Hematopoietic multipotent progenitor cell treated with erythropoietin and hydrocortisone succinate and interleukin-3 and kit ligand, for 15 days (in vitro differentiated cells): Measurements from ENCODE around the gene AP2A2.

Experiments used
- DNase-seq: peaks from one replicate; pipeline ENCODE4 v3.0.0-alpha.2; 2015; ENCODE audit warnings: low spot score

Gene AP2A2

DNA sequence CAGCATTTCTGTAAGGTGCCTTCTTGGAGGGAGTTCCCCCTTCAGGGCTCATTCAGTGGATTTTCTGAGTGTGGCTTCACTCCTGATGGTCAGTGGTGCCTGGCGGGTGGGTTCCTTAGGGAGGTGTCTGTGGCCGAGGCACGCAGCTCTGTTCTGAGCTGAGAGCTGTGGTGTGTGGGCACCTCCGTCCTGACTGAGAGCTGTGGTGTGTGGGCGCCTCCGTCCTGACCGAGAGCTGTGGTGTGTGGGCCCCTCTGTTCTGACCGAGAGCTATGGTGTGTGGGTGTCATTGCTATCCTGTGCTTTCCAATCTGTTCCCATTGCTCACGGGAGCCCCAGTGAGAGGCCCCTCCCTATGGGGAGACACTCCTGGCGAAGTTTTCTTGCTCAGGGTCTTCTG, 71.0 kb downstream of the AP2A2 start:
- no peak for DNase-seq

DNA sequence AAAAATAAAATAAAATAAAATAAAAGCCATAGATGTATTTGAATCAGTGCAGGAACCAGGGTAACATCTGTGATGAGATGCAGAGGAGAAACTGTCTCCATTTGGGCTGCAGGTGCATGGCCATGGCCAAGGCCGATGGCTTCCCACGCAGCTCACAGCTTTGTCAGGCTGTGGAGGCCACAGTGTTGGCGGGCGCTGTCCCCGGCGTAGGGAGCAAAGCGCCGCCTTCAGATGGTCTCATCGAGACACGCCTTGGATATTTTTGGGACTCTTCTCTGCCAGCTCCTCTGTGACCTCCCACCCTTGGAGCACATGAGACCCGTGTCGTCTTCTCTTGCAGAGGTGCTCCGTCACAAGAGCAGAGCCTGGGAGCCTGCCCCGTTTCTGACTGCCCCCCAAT, 72.2 kb downstream of the AP2A2 start:
- no peak for DNase-seq

- DNase-seq = no peak
These were observed 73.3 kb downstream of the AP2A2 start for GRCh38 chr11:999009-999408.

DNA sequence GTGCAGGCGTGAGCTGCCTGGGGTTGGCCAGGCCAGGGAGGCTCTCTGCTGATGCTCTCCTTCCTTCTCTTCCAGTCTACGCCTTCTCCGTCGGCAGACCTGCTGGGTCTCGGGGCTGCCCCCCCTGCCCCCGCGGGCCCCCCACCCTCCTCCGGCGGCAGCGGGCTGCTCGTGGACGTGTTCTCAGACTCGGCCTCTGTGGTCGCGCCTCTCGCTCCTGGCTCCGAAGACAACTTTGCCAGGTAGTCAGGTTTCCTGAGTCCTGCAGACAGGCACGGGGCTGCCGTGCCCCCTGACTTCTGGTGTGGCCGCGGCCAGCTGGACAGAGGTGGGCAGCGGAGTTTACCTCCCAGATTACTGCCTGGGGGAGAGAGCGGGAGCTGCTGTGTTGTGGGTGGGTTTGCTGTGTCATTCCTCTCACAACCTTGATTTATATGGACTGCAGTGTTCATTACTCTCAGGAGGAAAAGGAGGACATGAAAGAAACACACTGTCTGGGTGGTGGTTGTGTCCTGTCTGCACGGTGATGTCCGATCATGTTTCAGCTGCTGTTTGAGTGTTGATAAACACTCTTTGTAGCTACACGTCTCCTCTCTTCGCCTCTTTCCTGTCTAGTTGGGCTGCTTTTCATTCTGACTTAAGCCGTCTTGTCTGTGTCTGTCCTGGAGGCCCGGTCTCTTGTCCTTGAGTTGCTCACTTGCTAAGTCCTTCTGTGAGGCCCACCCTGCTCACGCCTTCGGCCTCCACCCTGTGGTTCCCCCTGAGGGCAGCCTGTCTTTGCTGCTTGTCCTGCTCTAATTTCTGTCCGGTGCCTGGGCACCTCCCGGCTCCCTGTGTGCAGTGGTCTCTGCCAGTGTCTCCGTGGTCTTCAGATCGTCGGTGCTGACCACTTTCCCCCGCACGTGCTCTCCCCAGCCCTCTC, 74.9 kb downstream of the AP2A2 start:
- no peak for DNase-seq

DNA sequence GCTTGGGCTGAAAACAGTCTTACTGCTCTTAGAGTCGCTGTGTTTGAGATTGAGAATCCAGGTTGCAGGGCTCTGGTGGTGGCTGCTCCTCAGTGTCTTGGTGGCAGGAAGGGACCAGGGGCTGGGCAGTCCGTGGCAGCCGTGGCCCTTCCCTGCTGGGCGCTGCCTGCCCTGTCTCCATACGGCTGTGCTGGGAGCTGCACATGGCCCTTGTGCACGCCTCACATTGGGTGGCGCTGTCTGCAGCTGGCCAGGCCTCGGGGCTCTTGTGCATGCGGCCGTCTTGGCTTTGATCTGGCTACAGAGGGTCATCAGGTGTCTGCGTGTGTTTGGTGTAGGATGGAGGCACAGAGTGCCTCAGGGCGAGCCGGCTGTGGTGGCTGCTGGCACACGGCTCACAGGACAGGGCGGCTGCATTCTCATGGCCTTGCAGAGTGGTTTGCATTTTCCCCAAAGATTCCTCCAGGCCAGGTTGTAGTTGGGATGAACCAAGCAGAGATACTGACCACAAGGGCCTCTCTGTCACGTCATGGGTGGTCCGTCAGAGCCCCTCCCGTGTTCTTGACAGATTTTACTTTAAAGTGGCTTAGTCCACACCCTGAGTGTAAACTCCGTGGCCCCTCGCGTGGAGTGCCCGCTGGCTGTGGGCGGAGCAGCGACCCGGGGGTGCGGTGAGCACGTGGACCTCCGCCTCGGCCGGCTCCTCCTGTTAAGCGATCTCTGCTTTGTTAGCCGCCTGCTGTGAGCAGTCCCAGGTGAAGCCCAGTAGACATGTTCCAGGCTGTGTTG, 76.1 kb downstream of the AP2A2 start:
- no peak for DNase-seq

DNA sequence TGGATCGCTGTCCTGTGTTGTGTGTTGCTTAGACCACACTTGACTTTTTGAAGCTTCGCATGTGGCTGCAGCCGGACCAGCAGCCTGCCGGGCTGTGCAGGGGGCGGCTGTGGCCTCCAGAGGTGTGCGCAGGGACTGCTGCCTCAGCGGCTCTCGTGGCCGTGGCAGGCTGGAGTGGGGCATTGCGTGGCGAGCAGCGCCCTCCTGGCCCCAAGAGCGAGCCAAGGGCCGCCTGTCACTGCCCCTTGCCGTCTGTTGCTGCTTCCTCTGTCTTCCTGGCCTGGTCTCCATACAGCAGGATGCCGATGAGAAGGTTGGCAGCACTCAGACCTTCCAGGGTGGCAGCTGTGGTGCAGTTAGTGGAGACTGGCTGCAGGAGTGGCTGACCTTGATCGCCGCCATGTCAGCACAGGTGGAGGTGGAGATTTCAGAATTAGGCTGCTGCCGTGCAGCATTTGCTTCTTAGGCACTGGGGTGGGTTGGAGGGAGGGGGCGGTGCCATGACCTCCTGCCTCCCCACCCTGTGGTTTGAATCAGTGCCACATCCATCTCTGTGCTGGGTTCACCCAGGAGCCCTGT, 76.8 kb downstream of the AP2A2 start:
- DNase-seq = no peak

- DNase-seq = no peak
These were observed 77.5 kb downstream of the AP2A2 start for GRCh38 chr11:1003159-1003558.

GRCh38 chr11:1005928-1006327, 80.3 kb downstream of the AP2A2 start:
- DNase-seq = no peak

DNA sequence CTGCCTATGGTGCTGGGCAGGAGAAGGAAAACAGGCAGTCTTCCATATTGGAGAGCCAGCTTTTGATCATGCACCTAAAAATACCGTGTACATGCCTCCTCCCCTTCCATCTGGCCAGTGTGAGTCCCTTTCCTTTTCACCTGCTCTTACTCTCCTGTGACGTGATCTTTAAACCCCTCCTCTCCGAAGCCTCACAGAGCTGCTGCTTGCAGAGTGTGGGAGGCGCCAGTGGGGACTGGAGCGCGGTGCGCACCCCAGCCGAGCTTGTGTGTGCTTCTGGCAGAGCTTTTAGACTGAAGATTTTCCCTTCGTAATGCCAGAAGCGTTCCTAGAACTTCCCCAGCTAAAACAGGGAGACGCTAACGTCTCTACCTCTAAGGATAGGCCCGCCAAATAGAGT, 81.1 kb downstream of the AP2A2 start:
- DNase-seq = no peak

DNA sequence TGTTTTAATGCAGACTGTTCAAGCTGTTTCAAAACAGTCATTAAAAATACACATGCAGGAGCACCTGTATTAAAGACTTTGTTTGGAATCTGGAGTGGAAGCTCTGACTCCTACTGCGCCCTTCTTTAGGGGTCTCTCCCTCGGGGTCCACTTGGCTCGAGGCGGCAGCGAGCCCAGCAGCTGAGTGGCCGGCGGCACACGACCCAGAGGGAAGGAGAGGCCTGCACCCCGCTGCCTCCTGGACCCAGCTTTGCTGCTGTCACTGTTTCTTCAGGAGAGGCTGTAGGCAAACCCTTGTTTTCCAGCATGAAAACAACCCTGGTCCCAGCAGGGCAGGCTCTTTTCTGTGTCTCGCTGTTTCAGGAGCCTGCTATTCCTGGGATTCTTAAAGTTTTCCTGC, 81.6 kb downstream of the AP2A2 start:
- DNase-seq = no peak

GRCh38 chr11:1008001-1008802, 82.5 kb downstream of the AP2A2 start:
- no peak for DNase-seq

- DNase-seq = no peak
These were observed 83.1 kb downstream of the AP2A2 start for GRCh38 chr11:1008803-1009145.

- DNase-seq = no peak
These were observed 83.7 kb downstream of the AP2A2 start for GRCh38 chr11:1009371-1009770.

GRCh38 chr11:1009991-1010390, 84.3 kb downstream of the AP2A2 start:
- no peak for DNase-seq

DNA sequence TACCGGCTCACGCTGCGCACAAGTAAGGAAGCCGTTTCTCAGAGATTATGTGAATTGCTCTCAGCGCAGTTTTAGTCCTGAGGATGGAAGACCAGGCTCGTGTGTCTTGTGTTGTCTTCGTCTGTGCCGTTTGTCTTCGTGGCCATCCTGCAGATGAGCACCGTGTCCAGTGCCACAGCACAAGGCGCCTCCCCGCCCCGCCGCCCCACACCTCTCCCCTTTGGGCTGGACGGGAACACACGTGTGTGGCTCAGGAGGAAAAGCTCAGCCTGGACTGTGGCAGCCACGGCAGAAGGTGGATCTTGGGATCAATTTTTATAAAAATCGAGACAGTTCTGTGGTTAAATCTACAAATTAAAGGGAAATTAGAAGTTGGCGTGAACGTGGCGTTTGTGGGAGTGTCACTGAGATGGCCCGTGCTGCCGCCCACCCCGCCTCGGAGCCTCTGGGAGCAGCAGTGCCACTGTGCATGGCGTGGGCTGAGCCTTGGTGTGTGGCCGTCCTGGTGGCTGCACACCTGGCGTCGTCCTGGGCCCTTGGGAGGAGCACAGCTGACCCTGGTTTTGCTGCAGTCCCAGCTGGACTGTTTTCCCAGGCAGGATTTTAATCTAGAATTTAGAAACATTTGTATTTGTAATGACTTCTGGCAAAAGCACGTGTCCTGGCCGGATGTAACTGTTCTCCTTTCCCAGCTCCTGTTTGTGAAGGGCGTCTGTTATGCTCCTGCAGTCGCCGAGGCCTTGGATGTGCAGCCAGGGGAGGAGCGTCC, 85.1 kb downstream of the AP2A2 start:
- DNase-seq = no peak

DNA sequence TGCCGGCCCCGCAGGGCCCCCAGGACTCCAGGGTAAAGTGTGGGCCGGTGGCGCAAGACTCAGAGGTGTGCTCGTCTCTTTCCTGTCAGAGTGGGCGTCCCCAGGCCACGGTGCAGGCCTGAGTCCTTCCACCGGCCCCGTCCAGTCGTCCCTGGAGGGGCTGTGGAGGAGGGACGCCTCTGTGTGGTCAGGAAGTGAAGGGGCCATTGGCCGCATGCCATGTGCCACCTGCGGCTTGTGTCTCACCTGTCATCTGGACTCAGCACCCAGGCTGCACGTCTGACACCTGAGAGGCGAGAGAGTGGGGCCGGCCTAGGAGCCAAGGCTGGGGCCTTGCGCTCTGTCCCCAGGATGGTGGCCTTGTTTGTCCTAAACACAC, 85.6 kb downstream of the AP2A2 start:
- DNase-seq = no peak

DNA sequence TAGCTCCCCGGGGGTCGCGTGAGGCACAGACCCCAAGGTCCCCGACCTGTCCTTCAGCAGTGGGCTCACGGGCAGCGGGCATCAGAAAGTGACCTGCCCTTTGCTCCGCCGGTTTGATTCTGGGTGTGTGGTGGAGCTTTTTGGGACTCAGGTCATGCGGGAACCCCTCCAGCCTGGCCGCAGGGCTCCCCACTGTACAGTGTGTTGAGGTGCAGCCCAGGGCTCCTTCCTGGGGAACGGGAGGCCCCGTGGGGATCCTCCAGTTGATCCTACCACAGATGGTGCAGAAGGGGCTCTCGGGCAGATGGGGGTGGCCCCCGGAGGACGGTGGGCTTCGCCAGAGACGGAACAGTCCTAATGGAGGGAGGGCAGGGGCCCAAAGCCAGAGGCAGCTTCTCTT, 86.6 kb downstream of the AP2A2 start:
- no peak for DNase-seq

DNA sequence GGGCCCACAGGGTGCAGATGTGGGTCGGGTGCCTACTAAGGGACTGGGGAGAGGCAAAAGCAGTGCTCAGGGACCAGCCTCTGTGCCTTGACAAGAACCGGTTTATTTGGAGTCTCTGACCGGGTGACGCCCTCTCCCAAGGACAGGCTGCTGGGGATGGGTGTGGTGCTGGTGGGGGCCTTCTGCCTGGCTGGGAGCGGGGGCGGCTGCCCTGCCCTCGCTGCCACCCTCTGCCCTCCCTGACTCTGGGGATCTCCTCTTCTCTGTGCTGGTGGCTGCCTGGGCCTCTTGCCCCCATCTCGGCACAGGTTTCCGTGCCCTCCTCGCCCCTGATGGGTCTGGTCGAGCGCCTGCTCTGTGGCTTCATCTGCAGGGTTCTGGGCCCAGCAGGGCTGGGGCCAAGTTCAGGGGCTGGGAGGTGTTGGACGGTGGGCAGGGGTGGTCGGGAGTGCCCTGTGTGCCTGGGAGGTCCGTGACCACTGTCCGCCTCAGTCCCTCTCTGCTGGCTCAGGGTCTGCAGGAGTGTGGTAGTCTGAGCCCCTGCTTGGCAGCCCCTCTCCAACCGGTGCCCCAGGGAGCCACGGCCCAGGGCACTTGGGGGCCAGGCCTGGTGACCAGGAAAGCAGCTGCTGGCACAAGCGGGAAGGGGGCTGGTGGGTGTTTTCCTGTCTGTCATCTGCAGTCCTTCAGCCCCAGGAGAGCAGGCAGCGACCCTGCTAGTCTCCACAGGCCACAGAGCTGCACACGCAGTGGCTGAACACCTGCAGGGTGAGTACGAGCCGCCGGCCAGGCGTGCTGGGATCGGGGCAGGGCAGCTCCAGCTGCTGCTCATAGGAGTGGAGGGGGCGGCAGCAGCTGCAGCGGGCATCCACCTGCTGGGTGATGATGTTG, 87.3 kb downstream of the AP2A2 start:
- DNase-seq = no peak

- no peak for DNase-seq
These were observed 87.9 kb downstream of the AP2A2 start for GRCh38 chr11:1013631-1013935.

DNA sequence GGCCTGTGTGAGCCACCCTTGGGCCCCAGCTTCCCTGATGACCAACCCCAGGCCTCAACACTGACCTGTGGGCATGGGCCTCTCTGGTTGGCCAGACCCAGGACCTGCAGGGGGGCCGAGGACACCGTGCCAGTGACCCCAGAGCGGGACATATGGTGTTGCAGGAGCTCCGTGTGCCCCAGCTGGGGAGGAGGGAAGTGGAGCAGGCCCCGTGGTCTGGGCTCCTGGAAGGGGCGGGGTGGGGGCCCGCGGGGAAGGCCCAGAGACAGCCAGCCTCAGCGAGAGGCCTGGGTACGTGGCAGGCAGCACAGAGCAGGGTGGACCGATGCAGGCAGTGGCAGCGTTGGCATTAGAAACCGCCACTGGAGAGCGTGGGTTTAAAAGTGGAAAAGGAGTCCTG, 88.6 kb downstream of the AP2A2 start:
- no peak for DNase-seq

GRCh38 chr11:1015064-1015463, 89.4 kb downstream of the AP2A2 start:
- DNase-seq = no peak
